ENCODE measurements around the gene SEC11A.

The SEC11A gene

DNA sequence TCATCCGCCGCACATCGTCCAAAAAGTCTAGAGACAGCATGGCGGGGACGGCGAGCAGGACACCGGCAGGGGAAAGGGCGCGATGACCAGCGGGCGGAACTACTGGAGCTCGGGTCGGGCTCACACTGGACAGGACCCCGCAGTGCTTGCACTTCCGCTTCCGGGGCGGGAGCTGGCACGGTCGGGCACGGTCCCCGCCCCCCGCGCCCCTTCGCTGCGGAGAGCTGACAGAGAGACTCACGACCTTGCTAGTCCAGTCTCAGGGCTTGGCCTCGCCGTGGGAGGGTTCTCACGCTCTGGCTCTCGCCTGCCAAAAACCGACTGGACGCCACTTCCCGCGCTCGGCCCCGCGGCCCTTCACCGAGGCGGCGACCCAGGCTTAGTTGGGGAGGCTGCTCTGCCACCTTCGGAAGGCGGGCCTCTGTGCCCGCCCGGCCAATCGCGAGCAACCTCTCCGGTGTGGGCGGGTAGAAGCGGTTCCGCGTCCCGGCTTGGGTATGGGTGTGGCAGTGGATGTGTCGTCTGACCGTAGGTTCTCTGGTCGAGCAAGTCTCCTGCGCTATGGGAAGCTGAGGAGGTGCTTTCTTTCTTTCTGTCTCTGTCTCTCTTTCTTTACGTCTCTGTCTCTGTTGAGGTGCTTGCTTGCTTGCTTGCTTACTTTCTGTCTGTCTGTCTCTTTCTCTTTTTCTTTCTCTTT, at the start of gene SEC11A:
Gene SEC11A, minus strand, starts transcription at position 104 of the 697 bp plus-strand sequence. Its CDS starts 64 bp downstream, at position 40.
- Histone ChIP-seq H3K9me3 (ENCODE audit: insufficient read depth, low read length) (no peaks in the 10 kb centered on the region), H3K9ac (ENCODE audit: low read length) (peak within 1 kb of the TSS; percentile 94), H3K36me3 (ENCODE audit: low read length) (no peaks in the 10 kb centered on the region), H3K4me3 (ENCODE audit: insufficient read depth, low read length, poor library complexity, severe bottlenecking) (peak within 1 kb of the TSS; percentile 97), H3K27ac (ENCODE audit: low read depth, low read length) (peak within 1 kb of the TSS; percentile 69), H3K79me2 (ENCODE audit: insufficient read depth, low read length) (peaks cover 47% of the 10 kb centered on the region), H2AFZ (ENCODE audit: low read depth, low read length, severe bottlenecking) (peak within 1 kb of the TSS; percentile 84), H3K4me2 (ENCODE audit: low read depth, low read length, poor library complexity, severe bottlenecking) (peak within 1 kb of the TSS; percentile 93), H3F3A (ENCODE audit: insufficient read depth) (no peaks in the 10 kb centered on the region), H3K9me2 (replicated peaks; ENCODE audit: insufficient read depth, low read length) (no peaks in the 10 kb centered on the region), H3K27me3 (ENCODE audit: low read length) (no peaks in the 10 kb centered on the region), H4K20me1 (ENCODE audit: low read depth, low read length) (peaks cover 5% of the 10 kb centered on the region; the same call in 1 of the 2 replicates)
- TF ChIP-seq, protein P1, sequence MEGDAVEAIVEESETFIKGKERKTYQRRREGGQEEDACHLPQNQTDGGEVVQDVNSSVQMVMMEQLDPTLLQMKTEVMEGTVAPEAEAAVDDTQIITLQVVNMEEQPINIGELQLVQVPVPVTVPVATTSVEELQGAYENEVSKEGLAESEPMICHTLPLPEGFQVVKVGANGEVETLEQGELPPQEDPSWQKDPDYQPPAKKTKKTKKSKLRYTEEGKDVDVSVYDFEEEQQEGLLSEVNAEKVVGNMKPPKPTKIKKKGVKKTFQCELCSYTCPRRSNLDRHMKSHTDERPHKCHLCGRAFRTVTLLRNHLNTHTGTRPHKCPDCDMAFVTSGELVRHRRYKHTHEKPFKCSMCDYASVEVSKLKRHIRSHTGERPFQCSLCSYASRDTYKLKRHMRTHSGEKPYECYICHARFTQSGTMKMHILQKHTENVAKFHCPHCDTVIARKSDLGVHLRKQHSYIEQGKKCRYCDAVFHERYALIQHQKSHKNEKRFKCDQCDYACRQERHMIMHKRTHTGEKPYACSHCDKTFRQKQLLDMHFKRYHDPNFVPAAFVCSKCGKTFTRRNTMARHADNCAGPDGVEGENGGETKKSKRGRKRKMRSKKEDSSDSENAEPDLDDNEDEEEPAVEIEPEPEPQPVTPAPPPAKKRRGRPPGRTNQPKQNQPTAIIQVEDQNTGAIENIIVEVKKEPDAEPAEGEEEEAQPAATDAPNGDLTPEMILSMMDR (IDR thresholded peaks at IDR 0.05; ENCODE audit: insufficient read depth, low read length, poor library complexity, severe bottlenecking), result no peak
- TF ChIP-seq EZH2phosphoT487 (conservative IDR thresholded peaks at IDR 0.05; ENCODE audit: low read length), result no peak

- Histone ChIP-seq H2AFZ (ENCODE audit: low read depth, low read length, severe bottlenecking) (no peak overlapping the region), H3K27me3 (ENCODE audit: low read length) (no peaks in the 10 kb centered on the region), H3K9ac (ENCODE audit: low read length) (no peak overlapping the region), H3K4me3 (ENCODE audit: insufficient read depth, low read length, poor library complexity, severe bottlenecking) (no peak overlapping the region), H3K9me2 (replicated peaks; ENCODE audit: insufficient read depth, low read length) (no peaks in the 10 kb centered on the region), H3K36me3 (ENCODE audit: low read length) (0 out of 2 replicates have a peak, but pooled peaks cover 4% of the 10 kb centered on the region), H3K9me3 (ENCODE audit: insufficient read depth, low read length) (no peaks in the 10 kb centered on the region), H4K20me1 (ENCODE audit: low read depth, low read length) (peaks cover 21% of the 10 kb centered on the region; the same call in 1 of the 2 replicates), H3F3A (ENCODE audit: insufficient read depth) (no peaks in the 10 kb centered on the region), H3K27ac (ENCODE audit: low read depth, low read length) (no peak overlapping the region), H3K79me2 (ENCODE audit: insufficient read depth, low read length) (peaks cover 86% of the 10 kb centered on the region), H3K4me2 (ENCODE audit: low read depth, low read length, poor library complexity, severe bottlenecking) (no peak overlapping the region)
- TF ChIP-seq EZH2phosphoT487 (conservative IDR thresholded peaks at IDR 0.05; ENCODE audit: low read length), result no peak
- TF ChIP-seq, protein P1 (IDR thresholded peaks at IDR 0.05; ENCODE audit: insufficient read depth, low read length, poor library complexity, severe bottlenecking), result no peak
Observed at GRCh38 chr15:84765675-84766074, 49.7 kb upstream of the SEC11A start.

DNA sequence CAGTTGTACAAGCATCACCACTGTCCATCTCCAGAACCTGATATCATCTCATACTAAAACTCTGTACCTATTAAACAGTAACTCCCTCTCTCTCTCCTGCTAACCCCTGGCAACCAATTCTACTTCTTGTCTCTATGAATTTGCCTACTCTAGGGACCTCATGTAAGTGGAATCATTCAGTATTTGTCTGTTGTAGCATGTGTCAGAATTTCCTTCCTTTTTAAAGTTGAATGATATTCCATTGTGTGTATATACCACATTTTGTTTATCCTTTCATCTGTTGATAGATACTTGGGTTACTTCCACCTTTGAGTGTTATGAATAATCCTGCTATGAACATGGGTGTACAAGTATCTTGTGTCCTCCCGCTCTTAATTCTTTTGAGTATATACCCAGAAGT, 49.0 kb upstream of the SEC11A start:
- Histone ChIP-seq H3F3A (ENCODE audit: insufficient read depth) (no peaks in the 10 kb centered on the region), H3K36me3 (ENCODE audit: low read length) (0 out of 2 replicates have a peak, but pooled peaks cover 4% of the 10 kb centered on the region), H4K20me1 (ENCODE audit: low read depth, low read length) (peaks cover 21% of the 10 kb centered on the region; the same call in 1 of the 2 replicates), H3K27me3 (ENCODE audit: low read length) (no peaks in the 10 kb centered on the region), H3K9me3 (ENCODE audit: insufficient read depth, low read length) (no peaks in the 10 kb centered on the region), H3K9me2 (replicated peaks; ENCODE audit: insufficient read depth, low read length) (no peaks in the 10 kb centered on the region), H3K27ac (ENCODE audit: low read depth, low read length) (no peak overlapping the region), H3K4me2 (ENCODE audit: low read depth, low read length, poor library complexity, severe bottlenecking) (no peak overlapping the region), H2AFZ (ENCODE audit: low read depth, low read length, severe bottlenecking) (no peak overlapping the region), H3K4me3 (ENCODE audit: insufficient read depth, low read length, poor library complexity, severe bottlenecking) (no peak overlapping the region), H3K79me2 (ENCODE audit: insufficient read depth, low read length) (peaks cover 86% of the 10 kb centered on the region), H3K9ac (ENCODE audit: low read length) (no peak overlapping the region)
- no peak for TF ChIP-seq EZH2phosphoT487 (conservative IDR thresholded peaks at IDR 0.05; ENCODE audit: low read length)
- TF ChIP-seq, protein P1 (IDR thresholded peaks at IDR 0.05; ENCODE audit: insufficient read depth, low read length, poor library complexity, severe bottlenecking), result no peak

All from SU-DHL-6 (cell line).